HepG2 (cell line): ENCODE results near the gene CACNB4. TPM values are rescaled to one million over a fixed set of nuclear protein-coding genes. Genes with fewer than 3 reads are reported as not detected.
A peak's percentile ranks its signal among the peaks of the same experiment; 100 is the strongest.

ENCODE experiments used
- HNF4A ChIP-seq: sonication (generic); formaldehyde crosslinking; IDR thresholded peaks from 2 replicates; pipeline ENCODE4 v1.4.0; 2020; ENCODE audit warnings: missing genetic modification reagents
- MAZ ChIP-seq, 2 experiments: sonication (generic) in 1 of 2; formaldehyde crosslinking in 1 of 2; IDR thresholded peaks; 2 replicates each; pipeline versions ENCODE4 v1.5.0 to v1.6.1; 2012 to 2020; ENCODE audit warnings: low read depth in 2 of 2, mild to moderate bottlenecking in 2 of 2, borderline replicate concordance in 1 of 2, improper control_type of control experiment in 1 of 2, low read length in 1 of 2, missing genetic modification reagents in 1 of 2, moderate library complexity in 1 of 2
- MED1 ChIP-seq: sonication (generic); formaldehyde crosslinking; IDR thresholded peaks from 2 replicates; pipeline ENCODE4 v1.4.0; 2020; ENCODE audit warnings: missing genetic modification reagents
- RXRB ChIP-seq: IDR thresholded peaks from 2 replicates; pipeline ENCODE4 v1.6.1; 2016; ENCODE audit warnings: borderline replicate concordance, missing genetic modification reagents, missing compliant biosample characterization
- SMYD3 ChIP-seq: sonication (generic); formaldehyde crosslinking; IDR thresholded peaks from 2 replicates; pipeline ENCODE4 v1.8.1; 2023; ENCODE audit warnings: mild to moderate bottlenecking, missing genetic modification reagents
- SNAPC2 ChIP-seq: sonication (generic); formaldehyde crosslinking; IDR thresholded peaks from 2 replicates; pipeline ENCODE4 v1.8.1; 2022; ENCODE audit warnings: mild to moderate bottlenecking, missing genetic modification reagents
- SYNCRIP ChIP-seq: fragments of 200-400 bp; formaldehyde crosslinking; IDR thresholded peaks from 2 replicates; pipeline ENCODE4 v1.6.1; 2018; ENCODE audit warnings: mild to moderate bottlenecking, low read depth, low read length; ENCODE audit not compliant: insufficient read depth
- ZNF772 ChIP-seq: sonication (generic); formaldehyde crosslinking; IDR thresholded peaks from 2 replicates; pipeline ENCODE4 v1.5.0; 2020; ENCODE audit warnings: mild to moderate bottlenecking, missing genetic modification reagents
- ZNF841 ChIP-seq: sonication (generic); formaldehyde crosslinking; IDR thresholded peaks from 2 replicates; pipeline ENCODE4 v1.8.1; 2023; ENCODE audit warnings: missing genetic modification reagents, borderline replicate concordance
- ZSCAN21 ChIP-seq: sonication (generic); formaldehyde crosslinking; IDR thresholded peaks from 2 replicates; pipeline ENCODE4 v1.8.0; 2022; ENCODE audit warnings: mild to moderate bottlenecking, missing genetic modification reagents, moderate library complexity, borderline replicate concordance
- polyA plus RNA-seq, 8 experiments: library from polyadenylated mRNA; depleted of rRNA in 3 of 8; stranded (reverse) in 7 of 8; unstranded in 1 of 8; fragments of >200 nt; fragmentation: Illumina TruSeq in 4 of 8; extraction: Trizol in 4 of 8; gene quantifications; 2 replicates each; pipeline versions ENCODE4 v1.2.1 to v1.2.3, GENCODE V29; 2011 to 2016; ENCODE audit warnings: low read depth in 4 of 8, missing spikeins in 1 of 8, mixed read lengths in 1 of 8; ENCODE audit not compliant: insufficient read depth in 1 of 8
- total RNA-seq, 5 experiments: library from RNA; depleted of rRNA; stranded (reverse); fragments of >200 nt; fragmentation: Illumina TruSeq; extraction: Trizol; gene quantifications; 2 replicates each; pipeline ENCODE4 v1.2.3, GENCODE V29; 2016; ENCODE audit warnings: low read depth in 1 of 5
- TF ChIP-seq, protein P1 (sequence below): sonication (generic); formaldehyde crosslinking; IDR thresholded peaks from 2 replicates; pipeline ENCODE4 v1.5.1; 2020; ENCODE audit warnings: mild to moderate bottlenecking, missing genetic modification reagents, moderate library complexity
- TF ChIP-seq, protein P2 (sequence below): IDR thresholded peaks from 2 replicates; pipeline ENCODE4 v1.6.1; 2016; ENCODE audit warnings: low read depth, borderline replicate concordance
- TF ChIP-seq, protein P3 (sequence below): sonication (generic); formaldehyde crosslinking; IDR thresholded peaks from 2 replicates; pipeline ENCODE4 v1.4.0; 2020; ENCODE audit warnings: mild to moderate bottlenecking, low read depth, missing genetic modification reagents
- TF ChIP-seq, protein P4 (sequence below): sonication (generic); formaldehyde crosslinking; IDR thresholded peaks from 2 replicates; pipeline ENCODE4 v1.4.0; 2020; ENCODE audit warnings: mild to moderate bottlenecking, missing genetic modification reagents
- TF ChIP-seq, protein P5 (sequence below): fragments of 450-650 bp; IDR thresholded peaks from 2 replicates; pipeline ENCODE4 v1.6.1; 2017
- TF ChIP-seq, protein P6 (sequence below): sonication (generic); formaldehyde crosslinking; conservative IDR thresholded peaks from 2 replicates; pipeline ENCODE4 v1.8.0; 2022; ENCODE audit warnings: mild to moderate bottlenecking, moderate library complexity, missing genetic modification reagents
- TF ChIP-seq, protein P7 (sequence below): sonication (generic); formaldehyde crosslinking; IDR thresholded peaks from 2 replicates; pipeline ENCODE4 v1.9.0; 2021; ENCODE audit warnings: missing genetic modification reagents, mild to moderate bottlenecking, borderline replicate concordance

The CACNB4 gene
- total and polyA plus RNA-seq, 2 of the 13 experiments (the other 11 are each of a cell fraction or from before 2014, with no cell fraction given): 5.1 to 14.3 TPM

DNA sequence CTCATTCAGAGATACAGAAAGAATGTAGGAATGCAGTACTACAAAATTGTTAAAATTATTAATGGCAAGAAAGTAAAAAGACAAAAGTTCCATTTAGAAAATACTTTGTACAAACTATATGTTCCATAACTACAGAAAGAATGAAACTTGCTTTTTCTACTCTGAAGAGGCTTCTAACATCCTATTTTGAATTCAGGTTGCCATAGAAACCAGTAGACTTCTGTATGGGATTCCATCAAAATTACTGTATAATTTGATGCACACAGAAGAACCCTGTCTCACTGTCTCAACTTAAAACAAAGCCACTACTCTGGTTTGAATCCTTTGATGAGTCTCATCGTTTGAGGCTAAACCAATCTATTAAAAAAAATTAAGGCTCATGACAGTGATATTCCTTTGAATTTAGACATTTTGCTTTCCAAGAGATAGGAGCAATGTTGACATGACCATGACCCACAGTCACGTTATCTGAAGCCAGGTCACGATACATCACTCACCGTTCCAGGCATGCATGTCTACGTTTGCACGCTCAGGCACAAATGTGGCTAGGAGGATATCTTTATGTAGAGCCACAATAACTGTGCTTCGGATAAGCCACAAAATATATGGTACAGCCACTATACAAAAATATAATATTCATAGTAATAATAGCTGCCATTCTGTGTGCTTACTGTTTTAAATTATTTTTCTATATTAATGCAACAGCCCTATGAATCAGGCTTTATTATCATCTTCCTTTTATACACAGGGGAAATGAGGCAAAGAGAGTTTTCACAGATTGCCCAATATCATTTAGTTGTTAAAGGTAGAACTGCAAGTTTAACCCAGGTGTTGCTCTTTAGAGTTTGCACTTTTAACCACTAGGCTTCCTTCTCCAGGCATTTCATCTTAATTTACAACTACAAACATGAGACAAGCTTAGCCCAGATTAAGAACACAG is 82.4 kb downstream of the CACNB4 start (continued):
- TF ChIP-seq, protein P1, sequence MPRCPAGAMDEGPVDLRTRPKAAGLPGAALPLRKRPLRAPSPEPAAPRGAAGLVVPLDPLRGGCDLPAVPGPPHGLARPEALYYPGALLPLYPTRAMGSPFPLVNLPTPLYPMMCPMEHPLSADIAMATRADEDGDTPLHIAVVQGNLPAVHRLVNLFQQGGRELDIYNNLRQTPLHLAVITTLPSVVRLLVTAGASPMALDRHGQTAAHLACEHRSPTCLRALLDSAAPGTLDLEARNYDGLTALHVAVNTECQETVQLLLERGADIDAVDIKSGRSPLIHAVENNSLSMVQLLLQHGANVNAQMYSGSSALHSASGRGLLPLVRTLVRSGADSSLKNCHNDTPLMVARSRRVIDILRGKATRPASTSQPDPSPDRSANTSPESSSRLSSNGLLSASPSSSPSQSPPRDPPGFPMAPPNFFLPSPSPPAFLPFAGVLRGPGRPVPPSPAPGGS (CRISPR knock-in tag): no peak
- no peak for TF ChIP-seq SYNCRIP
- TF ChIP-seq, protein P2, sequence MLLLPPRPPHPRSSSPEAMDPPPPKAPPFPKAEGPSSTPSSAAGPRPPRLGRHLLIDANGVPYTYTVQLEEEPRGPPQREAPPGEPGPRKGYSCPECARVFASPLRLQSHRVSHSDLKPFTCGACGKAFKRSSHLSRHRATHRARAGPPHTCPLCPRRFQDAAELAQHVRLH (CRISPR knock-in tag): no peak
- 0 out of 2 replicates have a peak, but pooled peaks have one; percentile 23 for TF ChIP-seq HNF4A (CRISPR knock-in tag)
- TF ChIP-seq, protein P3, sequence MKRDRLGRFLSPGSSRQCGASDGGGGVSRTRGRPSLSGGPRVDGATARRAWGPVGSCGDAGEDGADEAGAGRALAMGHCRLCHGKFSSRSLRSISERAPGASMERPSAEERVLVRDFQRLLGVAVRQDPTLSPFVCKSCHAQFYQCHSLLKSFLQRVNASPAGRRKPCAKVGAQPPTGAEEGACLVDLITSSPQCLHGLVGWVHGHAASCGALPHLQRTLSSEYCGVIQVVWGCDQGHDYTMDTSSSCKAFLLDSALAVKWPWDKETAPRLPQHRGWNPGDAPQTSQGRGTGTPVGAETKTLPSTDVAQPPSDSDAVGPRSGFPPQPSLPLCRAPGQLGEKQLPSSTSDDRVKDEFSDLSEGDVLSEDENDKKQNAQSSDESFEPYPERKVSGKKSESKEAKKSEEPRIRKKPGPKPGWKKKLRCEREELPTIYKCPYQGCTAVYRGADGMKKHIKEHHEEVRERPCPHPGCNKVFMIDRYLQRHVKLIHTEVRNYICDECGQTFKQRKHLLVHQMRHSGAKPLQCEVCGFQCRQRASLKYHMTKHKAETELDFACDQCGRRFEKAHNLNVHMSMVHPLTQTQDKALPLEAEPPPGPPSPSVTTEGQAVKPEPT: no peak
- TF ChIP-seq, protein P4, sequence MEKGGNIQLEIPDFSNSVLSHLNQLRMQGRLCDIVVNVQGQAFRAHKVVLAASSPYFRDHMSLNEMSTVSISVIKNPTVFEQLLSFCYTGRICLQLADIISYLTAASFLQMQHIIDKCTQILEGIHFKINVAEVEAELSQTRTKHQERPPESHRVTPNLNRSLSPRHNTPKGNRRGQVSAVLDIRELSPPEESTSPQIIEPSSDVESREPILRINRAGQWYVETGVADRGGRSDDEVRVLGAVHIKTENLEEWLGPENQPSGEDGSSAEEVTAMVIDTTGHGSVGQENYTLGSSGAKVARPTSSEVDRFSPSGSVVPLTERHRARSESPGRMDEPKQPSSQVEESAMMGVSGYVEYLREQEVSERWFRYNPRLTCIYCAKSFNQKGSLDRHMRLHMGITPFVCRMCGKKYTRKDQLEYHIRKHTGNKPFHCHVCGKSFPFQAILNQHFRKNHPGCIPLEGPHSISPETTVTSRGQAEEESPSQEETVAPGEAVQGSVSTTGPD (CRISPR knock-in tag): no peak
- no peak for TF ChIP-seq SNAPC2 (CRISPR knock-in tag)
- no peak for TF ChIP-seq ZSCAN21 (CRISPR knock-in tag)
- TF ChIP-seq MAZ (IDR thresholded peaks at IDR 0.05; ENCODE audit: borderline replicate concordance, low read depth, low read length): no peak
- no peak for TF ChIP-seq MAZ (CRISPR knock-in tag; IDR thresholded peaks at IDR 0.05; ENCODE audit: low read depth)
- peak; percentile 31; the same call in 1 of the 2 replicates for TF ChIP-seq RXRB (CRISPR knock-in tag)
- TF ChIP-seq, protein P5, sequence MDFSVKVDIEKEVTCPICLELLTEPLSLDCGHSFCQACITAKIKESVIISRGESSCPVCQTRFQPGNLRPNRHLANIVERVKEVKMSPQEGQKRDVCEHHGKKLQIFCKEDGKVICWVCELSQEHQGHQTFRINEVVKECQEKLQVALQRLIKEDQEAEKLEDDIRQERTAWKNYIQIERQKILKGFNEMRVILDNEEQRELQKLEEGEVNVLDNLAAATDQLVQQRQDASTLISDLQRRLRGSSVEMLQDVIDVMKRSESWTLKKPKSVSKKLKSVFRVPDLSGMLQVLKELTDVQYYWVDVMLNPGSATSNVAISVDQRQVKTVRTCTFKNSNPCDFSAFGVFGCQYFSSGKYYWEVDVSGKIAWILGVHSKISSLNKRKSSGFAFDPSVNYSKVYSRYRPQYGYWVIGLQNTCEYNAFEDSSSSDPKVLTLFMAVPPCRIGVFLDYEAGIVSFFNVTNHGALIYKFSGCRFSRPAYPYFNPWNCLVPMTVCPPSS: no peak
- no peak for TF ChIP-seq MED1
- TF ChIP-seq ZNF841 (CRISPR knock-in tag): no peak
- TF ChIP-seq, protein P6, sequence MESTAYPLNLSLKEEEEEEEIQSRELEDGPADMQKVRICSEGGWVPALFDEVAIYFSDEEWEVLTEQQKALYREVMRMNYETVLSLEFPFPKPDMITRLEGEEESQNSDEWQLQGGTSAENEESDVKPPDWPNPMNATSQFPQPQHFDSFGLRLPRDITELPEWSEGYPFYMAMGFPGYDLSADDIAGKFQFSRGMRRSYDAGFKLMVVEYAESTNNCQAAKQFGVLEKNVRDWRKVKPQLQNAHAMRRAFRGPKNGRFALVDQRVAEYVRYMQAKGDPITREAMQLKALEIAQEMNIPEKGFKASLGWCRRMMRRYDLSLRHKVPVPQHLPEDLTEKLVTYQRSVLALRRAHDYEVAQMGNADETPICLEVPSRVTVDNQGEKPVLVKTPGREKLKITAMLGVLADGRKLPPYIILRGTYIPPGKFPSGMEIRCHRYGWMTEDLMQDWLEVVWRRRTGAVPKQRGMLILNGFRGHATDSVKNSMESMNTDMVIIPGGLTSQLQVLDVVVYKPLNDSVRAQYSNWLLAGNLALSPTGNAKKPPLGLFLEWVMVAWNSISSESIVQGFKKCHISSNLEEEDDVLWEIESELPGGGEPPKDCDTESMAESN: no peak
- TF ChIP-seq SMYD3 (CRISPR knock-in tag): no peak
- TF ChIP-seq, protein P7, sequence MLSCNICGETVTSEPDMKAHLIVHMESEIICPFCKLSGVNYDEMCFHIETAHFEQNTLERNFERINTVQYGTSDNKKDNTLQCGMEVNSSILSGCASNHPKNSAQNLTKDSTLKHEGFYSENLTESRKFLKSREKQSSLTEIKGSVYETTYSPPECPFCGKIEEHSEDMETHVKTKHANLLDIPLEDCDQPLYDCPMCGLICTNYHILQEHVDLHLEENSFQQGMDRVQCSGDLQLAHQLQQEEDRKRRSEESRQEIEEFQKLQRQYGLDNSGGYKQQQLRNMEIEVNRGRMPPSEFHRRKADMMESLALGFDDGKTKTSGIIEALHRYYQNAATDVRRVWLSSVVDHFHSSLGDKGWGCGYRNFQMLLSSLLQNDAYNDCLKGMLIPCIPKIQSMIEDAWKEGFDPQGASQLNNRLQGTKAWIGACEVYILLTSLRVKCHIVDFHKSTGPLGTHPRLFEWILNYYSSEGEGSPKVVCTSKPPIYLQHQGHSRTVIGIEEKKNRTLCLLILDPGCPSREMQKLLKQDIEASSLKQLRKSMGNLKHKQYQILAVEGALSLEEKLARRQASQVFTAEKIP (CRISPR knock-in tag): no peak
- TF ChIP-seq ZNF772 (CRISPR knock-in tag): no peak
